Esophagus squamous epithelium (tissue), 5 donors: ENCODE measurements around the gene TOP2A. TPM values are rescaled to one million over a fixed set of nuclear protein-coding genes. Genes with fewer than 3 reads are reported as not detected.

ENCODE experiments used
- DNase-seq: peaks from one replicate; lab custom pipeline; 2025; lab: John Stamatoyannopoulos, UW
- H3K27ac ChIP-seq, 4 donors: fragments of 200-600 bp; sonication (generic); one replicate each; pipeline ENCODE4 v1.5.1; 2016 to 2019; ENCODE audit warnings: mild to moderate bottlenecking in 1 of 4
- H3K27me3 ChIP-seq, 4 donors: fragments of 200-600 bp; sonication (generic); 1 replicate in 3 of 4; 2 replicates in 1 of 4; pipeline versions ENCODE4 v1.5.1 to v1.6.0; 2017 to 2021; ENCODE audit warnings: antibody characterized with exemption in 1 of 4
- H3K36me3 ChIP-seq, 3 donors: fragments of 200-600 bp; sonication (generic); one replicate each; pipeline ENCODE4 v1.5.1; 2016 to 2019
- H3K4me1 ChIP-seq, 3 donors: fragments of 200-600 bp; sonication (generic); one replicate each; pipeline ENCODE4 v1.5.1; 2017 to 2019
- H3K4me3 ChIP-seq, 4 donors: fragments of 200-600 bp; sonication (generic); 1 replicate in 3 of 4; 2 replicates in 1 of 4; pipeline ENCODE4 v1.5.1; 2016 to 2019; ENCODE audit warnings: mild to moderate bottlenecking in 2 of 4, moderate library complexity in 1 of 4
- H3K9me3 ChIP-seq, 3 donors: fragments of 200-600 bp; sonication (generic); one replicate each; pipeline ENCODE4 v1.5.1; 2016 to 2019
- POLR2A ChIP-seq, 4 donors: fragments of 450-650 bp; IDR thresholded peaks; one replicate each; pipeline ENCODE4 v1.6.1; 2017; ENCODE audit warnings: antibody characterized with exemption in 4 of 4, mild to moderate bottlenecking in 4 of 4, moderate library complexity in 3 of 4
- WGBS, 2 donors: methylation state at CpG; one replicate each; pipeline ENCODE4 v1.1.5; 2018; 5-methylcytosine and 5-hydroxymethylcytosine counted together
- intact Hi-C: fragments of 100-400 bp; cut with DNase I; formaldehyde crosslinking; loops from one replicate; pipeline ENCODE4 v1.15.0; 2022
- total RNA-seq, 4 donors: library from RNA; depleted of rRNA; stranded (reverse); fragments of >200 nt; gene quantifications; one replicate each; pipeline ENCODE4 v1.1.0, GENCODE V29; 2016
- TF ChIP-seq, protein P1 (sequence below), 6 experiments: fragments of 450-650 bp in 4 of 6; fragments of 200-600 bp in 2 of 6; sonication (generic) in 2 of 6; IDR thresholded peaks; one replicate each; pipeline ENCODE4 v1.5.1; 2016 to 2019; ENCODE audit warnings: antibody characterized with exemption in 6 of 6, mild to moderate bottlenecking in 4 of 6, moderate library complexity in 4 of 6
- donor health status: DM: yes; HTN: yes; CAD: no.

Gene TOP2A
- total RNA-seq, 4 donors from 2014 or later: 24.9 to 87.1 (median 50.6) TPM

DNA sequence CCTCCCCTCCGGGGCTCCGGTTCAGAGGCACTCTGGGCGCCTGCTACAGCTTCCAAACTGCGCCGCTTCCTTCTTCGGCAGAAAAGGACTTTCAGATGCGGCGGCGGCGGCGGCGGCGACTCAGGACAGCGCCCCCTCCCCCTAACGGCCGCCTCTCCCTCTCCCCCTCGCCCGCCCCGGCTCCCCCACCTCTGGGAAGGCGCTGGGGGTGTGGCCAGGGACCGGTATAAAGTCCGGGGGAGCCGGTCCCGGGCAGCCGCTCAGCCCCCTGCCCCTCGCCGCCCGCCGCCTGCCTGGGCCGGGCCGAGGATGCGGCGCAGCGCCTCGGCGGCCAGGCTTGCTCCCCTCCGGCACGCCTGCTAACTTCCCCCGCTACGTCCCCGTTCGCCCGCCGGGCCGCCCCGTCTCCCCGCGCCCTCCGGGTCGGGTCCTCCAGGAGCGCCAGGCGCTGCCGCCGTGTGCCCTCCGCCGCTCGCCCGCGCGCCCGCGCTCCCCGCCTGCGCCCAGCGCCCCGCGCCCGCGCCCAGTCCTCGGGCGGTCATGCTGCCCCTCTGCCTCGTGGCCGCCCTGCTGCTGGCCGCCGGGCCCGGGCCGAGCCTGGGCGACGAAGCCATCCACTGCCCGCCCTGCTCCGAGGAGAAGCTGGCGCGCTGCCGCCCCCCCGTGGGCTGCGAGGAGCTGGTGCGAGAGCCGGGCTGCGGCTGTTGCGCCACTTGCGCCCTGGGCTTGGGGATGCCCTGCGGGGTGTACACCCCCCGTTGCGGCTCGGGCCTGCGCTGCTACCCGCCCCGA, 25.7 kb upstream of the TOP2A start, which contains the start of gene IGFBP4:
IGFBP4 (plus strand) TSS at position 255 of the 792 bp plus-strand sequence; CDS start at position 541, 286 bp downstream.
- 1% methylated on average over 26 of the region's 98 CpGs; no CpG with 5 or more reads in 1 of the 2 donors for WGBS, 2 donors
- no peak for DNase-seq
- Histone ChIP-seq H3K4me3 (peak within 1 kb of the TSS; percentile 59 to 90 (median 73)), H3K36me3 (no peaks in the 10 kb centered on the region), H3K27me3 (no peaks in the 10 kb centered on the region), H3K9me3 (no peaks in the 10 kb centered on the region), H3K27ac (peak within 1 kb of the TSS; percentile 89 to 99 (median 96)), H3K4me1 (peaks cover 32 to 69% (median 39%) of the 10 kb centered on the region in 3 donors)
- intact Hi-C loops: loop anchor here (5.0 kb wide), 2 partner anchors 89 to 114 kb away; no protein-coding TSS in a partner anchor
- peak in 2 of 4 donors; percentile 81 to 82 for TF ChIP-seq POLR2A (IDR thresholded peaks at IDR 0.05)
- TF ChIP-seq, protein P1, sequence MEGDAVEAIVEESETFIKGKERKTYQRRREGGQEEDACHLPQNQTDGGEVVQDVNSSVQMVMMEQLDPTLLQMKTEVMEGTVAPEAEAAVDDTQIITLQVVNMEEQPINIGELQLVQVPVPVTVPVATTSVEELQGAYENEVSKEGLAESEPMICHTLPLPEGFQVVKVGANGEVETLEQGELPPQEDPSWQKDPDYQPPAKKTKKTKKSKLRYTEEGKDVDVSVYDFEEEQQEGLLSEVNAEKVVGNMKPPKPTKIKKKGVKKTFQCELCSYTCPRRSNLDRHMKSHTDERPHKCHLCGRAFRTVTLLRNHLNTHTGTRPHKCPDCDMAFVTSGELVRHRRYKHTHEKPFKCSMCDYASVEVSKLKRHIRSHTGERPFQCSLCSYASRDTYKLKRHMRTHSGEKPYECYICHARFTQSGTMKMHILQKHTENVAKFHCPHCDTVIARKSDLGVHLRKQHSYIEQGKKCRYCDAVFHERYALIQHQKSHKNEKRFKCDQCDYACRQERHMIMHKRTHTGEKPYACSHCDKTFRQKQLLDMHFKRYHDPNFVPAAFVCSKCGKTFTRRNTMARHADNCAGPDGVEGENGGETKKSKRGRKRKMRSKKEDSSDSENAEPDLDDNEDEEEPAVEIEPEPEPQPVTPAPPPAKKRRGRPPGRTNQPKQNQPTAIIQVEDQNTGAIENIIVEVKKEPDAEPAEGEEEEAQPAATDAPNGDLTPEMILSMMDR (IDR thresholded peaks at IDR 0.05): peak in 3 of 6 experiments; percentile 7 to 51 (median 21)

DNA sequence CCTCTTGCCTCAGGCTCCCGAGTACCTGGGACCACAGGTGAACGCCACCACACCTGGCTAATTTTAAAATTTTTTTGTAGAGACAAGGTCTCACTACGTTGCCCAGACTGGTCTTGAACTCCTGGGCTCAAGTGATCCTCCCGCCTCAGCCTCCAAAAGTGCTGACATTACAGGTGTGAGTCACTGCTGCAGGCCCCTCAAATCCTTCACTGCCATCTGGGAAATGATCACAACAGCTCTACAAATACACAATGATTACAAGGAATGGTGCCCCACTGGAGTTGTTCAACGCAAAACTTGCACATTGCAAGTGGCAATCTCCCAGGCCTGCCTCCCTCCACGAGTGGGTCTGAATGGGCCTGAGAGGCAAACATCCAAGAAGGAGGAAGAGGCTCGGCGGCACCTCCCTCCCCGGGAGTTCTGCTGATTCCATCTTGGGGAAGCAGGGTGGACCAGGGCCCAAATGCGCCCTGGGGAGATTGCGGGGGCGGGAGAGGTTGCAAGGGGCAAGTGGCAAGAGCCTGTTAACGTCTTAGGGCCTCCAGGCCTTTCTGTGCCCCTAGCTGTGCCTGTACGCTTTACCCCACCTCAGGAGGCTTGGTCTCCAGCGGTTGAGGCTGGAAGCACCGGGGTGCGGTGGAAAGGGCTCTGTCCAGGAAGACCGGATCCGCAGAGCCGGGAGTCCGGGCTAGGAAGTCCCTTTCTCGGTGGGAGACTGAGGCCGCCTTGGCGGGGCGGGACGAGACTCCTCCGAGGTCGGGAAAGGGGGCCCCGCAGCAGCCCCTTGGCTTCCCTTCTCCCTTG, 24.9 kb upstream of the TOP2A start:
- H3K27me3 ChIP-seq: no peaks in the 10 kb centered on the region
- 37 to 46% methylated on average over 6 to 11 of the region's 29 CpGs for WGBS, 2 donors
- DNase-seq: no peak
- TF ChIP-seq, protein P1 (IDR thresholded peaks at IDR 0.05): peak in 3 of 6 experiments; percentile 19 to 33 (median 24)
- no peak for TF ChIP-seq POLR2A (IDR thresholded peaks at IDR 0.05)
- H3K27ac ChIP-seq: peak overlapping the region; percentile 89 to 99 (median 96)
- peaks cover 24 to 64% (median 31%) of the 10 kb centered on the region in 3 donors for H3K4me1 ChIP-seq
- intact Hi-C loops: loop anchor here (5.0 kb wide), 2 partner anchors 90 to 115 kb away; no protein-coding TSS in a partner anchor
- H3K4me3 ChIP-seq: peak overlapping the region; percentile 59 to 90 (median 73)
- H3K36me3 ChIP-seq: no peaks in the 10 kb centered on the region
- no peaks in the 10 kb centered on the region for H3K9me3 ChIP-seq

DNA sequence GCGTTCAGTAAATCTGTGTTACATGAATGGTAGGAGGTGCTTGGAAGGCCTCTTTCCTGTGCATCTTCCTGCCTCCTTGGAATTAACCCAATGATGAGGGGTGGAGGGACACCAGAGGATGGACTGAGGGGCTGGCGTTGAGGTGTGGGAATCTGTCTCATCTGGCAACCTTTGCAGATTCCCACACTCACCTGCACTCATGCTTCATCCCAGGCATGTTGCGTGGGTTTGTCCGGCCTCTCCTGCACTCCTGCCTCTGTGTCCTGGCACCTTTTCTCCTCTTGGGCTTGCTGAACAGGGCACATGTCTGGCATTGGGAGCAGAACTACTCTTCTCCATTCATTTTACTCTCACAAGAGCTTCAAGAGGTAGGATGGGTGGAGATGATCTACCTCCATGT, 22.5 kb upstream of the TOP2A start:
- WGBS, 2 donors: 63 to 78% methylated on average over 3 to 4 of the region's 4 CpGs
- intact Hi-C loops: loop anchor here (5.0 kb wide), 2 partner anchors 92 to 117 kb away; no protein-coding TSS in a partner anchor
- TF ChIP-seq POLR2A (IDR thresholded peaks at IDR 0.05): no peak
- TF ChIP-seq, protein P1 (IDR thresholded peaks at IDR 0.05): no peak
- no peak overlapping the region for H3K4me3 ChIP-seq
- no peak overlapping the region for H3K27ac ChIP-seq
- no peaks in the 10 kb centered on the region for H3K36me3 ChIP-seq
- H3K4me1 ChIP-seq: peaks cover 9 to 49% (median 13%) of the 10 kb centered on the region in 3 donors
- H3K27me3 ChIP-seq: no peaks in the 10 kb centered on the region
- no peaks in the 10 kb centered on the region for H3K9me3 ChIP-seq
- no peak for DNase-seq

DNA sequence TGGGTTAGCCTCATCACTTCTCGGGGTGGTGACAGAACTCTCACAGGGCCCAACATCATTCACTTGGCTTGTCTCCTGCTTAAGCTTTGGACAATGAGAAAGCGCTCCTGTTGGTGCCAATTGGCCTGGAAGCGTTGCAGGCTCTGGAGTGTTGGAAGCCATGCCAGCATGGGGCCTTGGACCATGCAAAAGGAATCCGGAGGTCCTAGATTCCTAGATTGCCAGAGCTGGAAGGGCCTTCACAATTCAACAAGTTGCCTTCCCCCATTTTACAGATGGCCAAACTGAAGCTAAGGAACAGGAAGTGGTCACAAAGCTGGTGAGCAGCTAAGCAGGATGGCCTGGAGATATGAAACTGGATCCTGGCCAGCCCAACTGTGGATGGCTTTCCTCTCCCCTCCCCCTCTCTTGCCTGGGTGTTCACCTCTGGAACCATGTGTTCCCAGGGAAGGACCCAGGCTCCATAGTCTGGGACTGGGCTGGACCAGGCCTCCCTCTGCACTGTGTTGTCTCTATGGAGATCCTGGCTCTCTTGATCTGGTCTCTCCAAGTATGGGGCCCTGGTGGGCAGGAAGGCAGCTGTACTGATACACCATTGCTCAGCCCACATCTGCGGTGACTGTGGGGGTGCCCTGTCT, 19.5 kb upstream of the TOP2A start:
- no peak for TF ChIP-seq POLR2A (IDR thresholded peaks at IDR 0.05)
- TF ChIP-seq, protein P1 (IDR thresholded peaks at IDR 0.05): no peak
- Histone ChIP-seq H3K27ac (peak overlapping the region in 1 of 4 donors; percentile 11), H3K9me3 (no peaks in the 10 kb centered on the region), H3K4me1 (peaks cover 0 to 43% (median 9%) of the 10 kb centered on the region in 3 donors), H3K4me3 (no peak overlapping the region), H3K27me3 (no peaks in the 10 kb centered on the region), H3K36me3 (no peaks in the 10 kb centered on the region)
- intact Hi-C loops: no loop called here
- 83 to 90% methylated on average over 4 of the region's 5 CpGs for WGBS, 2 donors
- no peak for DNase-seq
